OCI-LY7 (cell line): ENCODE data around the gene NBPF6. TPM values are rescaled to one million over a fixed set of nuclear protein-coding genes. Genes with fewer than 3 reads are reported as not detected.
"Not testable (repeated sequence)": the region's sequence is repeated elsewhere in the genome, so short reads cannot be mapped to it uniquely, and the experiment has no call there.

ENCODE experiments used
- BruUV-seq: library from RNA; stranded (reverse); fragments of 400-500 nt; replicated peaks from 2 replicates; lab custom pipeline; 2021; lab: Mats Ljungman, UMichigan
- CTCF ChIA-PET: fragments of 300-600 bp; sonication (Branson Sonifier 250); formaldehyde crosslinking; loops from one replicate; lab custom pipeline; 2022; ENCODE audit warnings: antibody characterized with exemption; ENCODE audit not compliant: unreplicated experiment; lab: Charles Lee
- POLR2A ChIA-PET: fragments of 300-600 bp; sonication (Branson Sonifier 250); formaldehyde crosslinking; loops from one replicate; lab custom pipeline; 2022; ENCODE audit warnings: antibody characterized with exemption; lab: Charles Lee
- DNase-seq: peaks from one replicate; pipeline ENCODE4 v3.0.0-alpha.2; 2015; ENCODE audit warnings: low spot score
- H2AFZ ChIP-seq: fragments of 200-600 bp; sonication (generic), shearing (Covaris generic); 2 replicates; pipeline ENCODE4 v1.6.1; 2014; ENCODE audit warnings: mild to moderate bottlenecking, antibody characterized with exemption, low read length, moderate library complexity
- H3K27ac ChIP-seq: fragments of 200-600 bp; sonication (generic); 2 replicates; pipeline ENCODE4 v1.5.1; 2014; ENCODE audit warnings: mixed run types, low read depth, mild to moderate bottlenecking, moderate library complexity, low read length, inconsistent platforms; ENCODE audit not compliant: poor library complexity, severe bottlenecking
- H3K36me3 ChIP-seq: fragments of 200-600 bp; sonication (generic); 2 replicates; pipeline ENCODE4 v1.6.1; 2014; ENCODE audit warnings: mild to moderate bottlenecking, antibody characterized with exemption, low read length, moderate library complexity, mixed read lengths; ENCODE audit not compliant: insufficient read depth
- H3K4me1 ChIP-seq: fragments of 200-600 bp; sonication (generic); 2 replicates; pipeline ENCODE4 v1.5.1; 2014; ENCODE audit warnings: mild to moderate bottlenecking, low read length; ENCODE audit not compliant: insufficient read depth, poor library complexity, severe bottlenecking
- H3K4me2 ChIP-seq: fragments of 200-600 bp; sonication (generic); 2 replicates; pipeline ENCODE4 v1.6.1; 2014; ENCODE audit warnings: mild to moderate bottlenecking, low read length
- H3K4me3 ChIP-seq: fragments of 200-600 bp; sonication (generic); 2 replicates; pipeline ENCODE4 v1.5.1; 2014; ENCODE audit warnings: mild to moderate bottlenecking, low read depth, low read length; ENCODE audit not compliant: poor library complexity, severe bottlenecking
- H3K79me2 ChIP-seq: fragments of 200-600 bp; sonication (generic); 2 replicates; pipeline ENCODE4 v1.6.1; 2016; ENCODE audit warnings: low read depth, mild to moderate bottlenecking, low read length, moderate library complexity, mixed read lengths; ENCODE audit not compliant: insufficient read depth
- H3K9me2 ChIP-seq: fragments of 200-600 bp; sonication (generic); 2 replicates; pipeline ENCODE4 v1.6.1; 2016; ENCODE audit warnings: mild to moderate bottlenecking, low read length, mixed read lengths; ENCODE audit not compliant: insufficient read depth
- H3K9me3 ChIP-seq: fragments of 200-600 bp; sonication (generic); 2 replicates; pipeline ENCODE4 v1.6.1; 2014; ENCODE audit warnings: mild to moderate bottlenecking, mixed run types, low read length, mixed read lengths
- H4K20me1 ChIP-seq: fragments of 200-600 bp; sonication (generic); 2 replicates; pipeline ENCODE4 v1.6.1; 2014; ENCODE audit warnings: mild to moderate bottlenecking, antibody characterized with exemption, low read length, moderate library complexity, mixed read lengths; ENCODE audit not compliant: insufficient read depth
- intact Hi-C: fragments of 100-400 bp; cut with micrococcal nuclease; formaldehyde crosslinking; loops from one replicate; pipeline ENCODE4 v1.10.0; 2022; ENCODE audit not compliant: unreplicated experiment
- total RNA-seq, 2 experiments: library from RNA; depleted of rRNA in 1 of 2; stranded (reverse); fragments of >200 nt in 1 of 2; shearing (Covaris generic) in 1 of 2; gene quantifications; 2 replicates each; pipeline ENCODE4 v1.2.3, GENCODE V29; 2014 to 2022

NBPF6 gene
- total RNA-seq, 2 experiments from 2014 or later = not detected

GRCh38 chr1:108432002-108432401, 18.1 kb upstream of the NBPF6 start:
- H3K4me3 ChIP-seq, H3K27ac ChIP-seq, H4K20me1 ChIP-seq, H3K36me3 ChIP-seq, H2AFZ ChIP-seq, H3K4me2 ChIP-seq, CTCF ChIA-PET, POLR2A ChIA-PET, H3K9me2 ChIP-seq, H3K4me1 ChIP-seq, H3K9me3 ChIP-seq, intact Hi-C loops, BruUV-seq, DNase-seq, H3K79me2 ChIP-seq: not testable (repeated sequence)

GRCh38 chr1:108433404-108433803, 16.7 kb upstream of the NBPF6 start:
- H3K4me3 ChIP-seq, H3K36me3 ChIP-seq, H3K79me2 ChIP-seq, DNase-seq, H3K27ac ChIP-seq, H4K20me1 ChIP-seq, H3K9me2 ChIP-seq, H3K9me3 ChIP-seq, H2AFZ ChIP-seq, BruUV-seq, H3K4me1 ChIP-seq, POLR2A ChIA-PET, H3K4me2 ChIP-seq, intact Hi-C loops, CTCF ChIA-PET: not testable (repeated sequence)

- H4K20me1 ChIP-seq, DNase-seq, CTCF ChIA-PET, H3K4me1 ChIP-seq, POLR2A ChIA-PET, H3K9me2 ChIP-seq, H3K27ac ChIP-seq, H3K36me3 ChIP-seq, H2AFZ ChIP-seq, H3K4me2 ChIP-seq, H3K9me3 ChIP-seq, H3K4me3 ChIP-seq, H3K79me2 ChIP-seq, BruUV-seq, intact Hi-C loops: not testable (repeated sequence)
Measured at GRCh38 chr1:108438536-108438935, 11.6 kb upstream of the NBPF6 start.

DNA sequence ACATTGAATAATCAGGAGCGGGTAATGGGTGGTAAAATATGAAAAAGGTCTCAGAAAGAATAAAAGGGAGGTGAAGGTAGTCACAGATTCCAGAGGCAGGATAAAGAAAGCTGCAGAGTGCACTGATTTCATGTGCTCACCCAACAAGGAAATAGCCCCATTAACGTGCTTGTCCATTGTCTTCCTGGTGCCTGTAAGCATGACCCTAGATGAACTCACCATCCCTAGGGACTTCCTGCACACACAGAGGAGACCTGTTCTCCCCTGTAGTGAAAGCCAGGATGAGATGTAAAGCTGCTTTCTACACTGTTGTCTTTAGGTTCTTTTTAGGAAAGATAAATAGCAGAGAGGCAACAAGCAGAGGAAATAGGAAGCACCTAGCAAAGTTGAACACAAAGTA, 4.4 kb downstream of the NBPF6 start:
- H3K9me3 ChIP-seq, H3K27ac ChIP-seq, H3K79me2 ChIP-seq, H3K4me1 ChIP-seq, POLR2A ChIA-PET, intact Hi-C loops, CTCF ChIA-PET, H2AFZ ChIP-seq, H4K20me1 ChIP-seq, H3K4me3 ChIP-seq, DNase-seq, H3K4me2 ChIP-seq, H3K36me3 ChIP-seq, BruUV-seq, H3K9me2 ChIP-seq: not testable (repeated sequence)

GRCh38 chr1:108458661-108459060, 8.5 kb downstream of the NBPF6 start:
- CTCF ChIA-PET, H3K79me2 ChIP-seq, H3K4me1 ChIP-seq, H3K27ac ChIP-seq, BruUV-seq, H2AFZ ChIP-seq, H3K9me2 ChIP-seq, H3K4me2 ChIP-seq, intact Hi-C loops, H3K9me3 ChIP-seq, H3K4me3 ChIP-seq, H3K36me3 ChIP-seq, H4K20me1 ChIP-seq, POLR2A ChIA-PET, DNase-seq: not testable (repeated sequence)

- H2AFZ ChIP-seq, BruUV-seq, H3K4me1 ChIP-seq, H3K4me2 ChIP-seq, H3K9me3 ChIP-seq, H3K79me2 ChIP-seq, H3K27ac ChIP-seq, H3K36me3 ChIP-seq, intact Hi-C loops, POLR2A ChIA-PET, DNase-seq, H3K4me3 ChIP-seq, CTCF ChIA-PET, H4K20me1 ChIP-seq, H3K9me2 ChIP-seq: not testable (repeated sequence)
Measured at GRCh38 chr1:108461758-108462157, 11.6 kb downstream of the NBPF6 start.

DNA sequence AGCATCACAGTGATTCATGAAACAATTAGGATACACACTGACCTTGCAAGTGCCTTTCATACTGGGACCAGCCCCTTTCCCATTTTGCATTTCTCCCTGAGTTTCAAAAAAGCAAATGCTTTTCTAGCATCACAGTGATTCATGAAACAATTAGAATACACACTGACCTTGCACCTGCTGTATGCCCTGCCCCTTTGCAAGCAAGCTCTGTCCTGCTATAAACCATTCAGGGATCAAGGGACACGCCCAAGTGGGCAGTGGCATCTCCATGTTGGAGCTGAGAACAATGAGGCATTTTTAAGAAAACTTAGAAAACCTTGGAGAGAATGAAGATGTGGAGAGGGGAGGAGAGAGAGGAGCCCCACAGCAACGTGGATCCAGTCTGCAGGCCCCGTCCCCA, 13.8 kb downstream of the NBPF6 start:
- H3K4me3 ChIP-seq, H3K27ac ChIP-seq, POLR2A ChIA-PET, DNase-seq, H3K9me3 ChIP-seq, H3K4me1 ChIP-seq, intact Hi-C loops, H3K79me2 ChIP-seq, H3K36me3 ChIP-seq, CTCF ChIA-PET, H2AFZ ChIP-seq, BruUV-seq, H3K9me2 ChIP-seq, H3K4me2 ChIP-seq, H4K20me1 ChIP-seq: not testable (repeated sequence)
